Measurements from ENCODE around the gene CFDP1.

Gene CFDP1

GRCh38 chr16:75432828-75433731 lies at the start of gene CFDP1:
Gene CFDP1 (minus strand): TSS chr16:75433503. CDS start chr16:75433352, 151 bp downstream.
- Histone ChIP-seq H3K9me3 (ENCODE audit: control insufficient read depth, insufficient read depth, low read depth, low read length) (0 out of 2 replicates have a peak, but pooled peaks cover 4% of the 10 kb centered on the region), H3K27me3 (ENCODE audit: control insufficient read depth, insufficient read depth, low read length) (no peaks in the 10 kb centered on the region), H3K36me3 (ENCODE audit: control insufficient read depth, insufficient read depth, low read length) (no peaks in the 10 kb centered on the region; the same call in 1 of the 2 replicates), H3K27ac (ENCODE audit: low read depth, low read length) (peak within 1 kb of the TSS; percentile 80), H3K4me3 (ENCODE audit: low read depth, low read length) (peak within 1 kb of the TSS; percentile 87), H3K9ac (ENCODE audit: low read length) (peak within 1 kb of the TSS; percentile 85), H3K4me1 (ENCODE audit: control insufficient read depth, insufficient read depth, low read length) (peaks cover 4% of the 10 kb centered on the region; the same call in 1 of the 2 replicates)

GRCh38 chr16:75482434-75483205 lies 49.3 kb upstream of the CFDP1 start:
- Histone ChIP-seq H3K9me3 (ENCODE audit: control insufficient read depth, insufficient read depth, low read depth, low read length) (no peaks in the 10 kb centered on the region), H3K4me1 (ENCODE audit: control insufficient read depth, insufficient read depth, low read length) (no peaks in the 10 kb centered on the region), H3K9ac (ENCODE audit: low read length) (no peak overlapping the region), H3K4me3 (ENCODE audit: low read depth, low read length) (no peak overlapping the region), H3K36me3 (ENCODE audit: control insufficient read depth, insufficient read depth, low read length) (peaks cover 35% of the 10 kb centered on the region), H3K27ac (ENCODE audit: low read depth, low read length) (no peak overlapping the region), H3K27me3 (ENCODE audit: control insufficient read depth, insufficient read depth, low read length) (no peaks in the 10 kb centered on the region)

GRCh38 chr16:75481475-75481874 lies 48.2 kb upstream of the CFDP1 start:
- H3K4me1 ChIP-seq (ENCODE audit: control insufficient read depth, insufficient read depth, low read length) = peaks cover 5% of the 10 kb centered on the region
- no peak overlapping the region for H3K9ac ChIP-seq (ENCODE audit: low read length)
- no peak overlapping the region for H3K27ac ChIP-seq (ENCODE audit: low read depth, low read length)
- peaks cover 39% of the 10 kb centered on the region for H3K36me3 ChIP-seq (ENCODE audit: control insufficient read depth, insufficient read depth, low read length)
- no peaks in the 10 kb centered on the region for H3K27me3 ChIP-seq (ENCODE audit: control insufficient read depth, insufficient read depth, low read length)
- H3K4me3 ChIP-seq (ENCODE audit: low read depth, low read length) = no peak overlapping the region
- no peaks in the 10 kb centered on the region for H3K9me3 ChIP-seq (ENCODE audit: control insufficient read depth, insufficient read depth, low read depth, low read length)

GRCh38 chr16:75479421-75479990 lies 46.2 kb upstream of the CFDP1 start:
- H3K27me3 ChIP-seq (ENCODE audit: control insufficient read depth, insufficient read depth, low read length) = no peaks in the 10 kb centered on the region
- no peaks in the 10 kb centered on the region for H3K9me3 ChIP-seq (ENCODE audit: control insufficient read depth, insufficient read depth, low read depth, low read length)
- H3K9ac ChIP-seq (ENCODE audit: low read length) = no peak overlapping the region
- H3K27ac ChIP-seq (ENCODE audit: low read depth, low read length) = no peak overlapping the region
- no peak overlapping the region for H3K4me3 ChIP-seq (ENCODE audit: low read depth, low read length)
- H3K36me3 ChIP-seq (ENCODE audit: control insufficient read depth, insufficient read depth, low read length) = peaks cover 39% of the 10 kb centered on the region
- peaks cover 5% of the 10 kb centered on the region for H3K4me1 ChIP-seq (ENCODE audit: control insufficient read depth, insufficient read depth, low read length)

- H3K9ac ChIP-seq (ENCODE audit: low read length) = no peak overlapping the region
- no peak overlapping the region for H3K27ac ChIP-seq (ENCODE audit: low read depth, low read length)
- H3K4me1 ChIP-seq (ENCODE audit: control insufficient read depth, insufficient read depth, low read length) = peaks cover 5% of the 10 kb centered on the region
- no peaks in the 10 kb centered on the region for H3K27me3 ChIP-seq (ENCODE audit: control insufficient read depth, insufficient read depth, low read length)
- H3K4me3 ChIP-seq (ENCODE audit: low read depth, low read length) = no peak overlapping the region
- no peaks in the 10 kb centered on the region for H3K9me3 ChIP-seq (ENCODE audit: control insufficient read depth, insufficient read depth, low read depth, low read length)
- peaks cover 39% of the 10 kb centered on the region for H3K36me3 ChIP-seq (ENCODE audit: control insufficient read depth, insufficient read depth, low read length)
Measured at GRCh38 chr16:75478480-75479345, 45.4 kb upstream of the CFDP1 start.

- H3K36me3 ChIP-seq (ENCODE audit: control insufficient read depth, insufficient read depth, low read length) = peaks cover 36% of the 10 kb centered on the region
- no peak overlapping the region for H3K9ac ChIP-seq (ENCODE audit: low read length)
- peaks cover 3% of the 10 kb centered on the region; the same call in 1 of the 2 replicates for H3K9me3 ChIP-seq (ENCODE audit: control insufficient read depth, insufficient read depth, low read depth, low read length)
- no peak overlapping the region for H3K27ac ChIP-seq (ENCODE audit: low read depth, low read length)
- no peak overlapping the region for H3K4me3 ChIP-seq (ENCODE audit: low read depth, low read length)
- peaks cover 6% of the 10 kb centered on the region for H3K4me1 ChIP-seq (ENCODE audit: control insufficient read depth, insufficient read depth, low read length)
- H3K27me3 ChIP-seq (ENCODE audit: control insufficient read depth, insufficient read depth, low read length) = no peaks in the 10 kb centered on the region
Measured at GRCh38 chr16:75477680-75478473, 44.6 kb upstream of the CFDP1 start.

- peaks cover 35% of the 10 kb centered on the region for H3K36me3 ChIP-seq (ENCODE audit: control insufficient read depth, insufficient read depth, low read length)
- peaks cover 17% of the 10 kb centered on the region for H3K4me1 ChIP-seq (ENCODE audit: control insufficient read depth, insufficient read depth, low read length)
- H3K27ac ChIP-seq (ENCODE audit: low read depth, low read length) = no peak overlapping the region
- no peak overlapping the region for H3K4me3 ChIP-seq (ENCODE audit: low read depth, low read length)
- no peaks in the 10 kb centered on the region for H3K27me3 ChIP-seq (ENCODE audit: control insufficient read depth, insufficient read depth, low read length)
- H3K9ac ChIP-seq (ENCODE audit: low read length) = no peak overlapping the region
- H3K9me3 ChIP-seq (ENCODE audit: control insufficient read depth, insufficient read depth, low read depth, low read length) = peaks cover 4% of the 10 kb centered on the region; the same call in 1 of the 2 replicates
Measured at GRCh38 chr16:75476817-75477216, 43.5 kb upstream of the CFDP1 start.

GRCh38 chr16:75475420-75475847 lies 42.1 kb upstream of the CFDP1 start:
- H3K4me3 ChIP-seq (ENCODE audit: low read depth, low read length) = no peak overlapping the region
- H3K9ac ChIP-seq (ENCODE audit: low read length) = no peak overlapping the region
- H3K36me3 ChIP-seq (ENCODE audit: control insufficient read depth, insufficient read depth, low read length) = peaks cover 31% of the 10 kb centered on the region

GRCh38 chr16:75472908-75473877 lies 39.9 kb upstream of the CFDP1 start:
- H3K36me3 ChIP-seq (ENCODE audit: control insufficient read depth, insufficient read depth, low read length) = peaks cover 10% of the 10 kb centered on the region
- H3K4me3 ChIP-seq (ENCODE audit: low read depth, low read length) = no peak overlapping the region
- peaks cover 4% of the 10 kb centered on the region; the same call in 1 of the 2 replicates for H3K9me3 ChIP-seq (ENCODE audit: control insufficient read depth, insufficient read depth, low read depth, low read length)
- H3K27ac ChIP-seq (ENCODE audit: low read depth, low read length) = peak overlapping the region; percentile 82
- H3K9ac ChIP-seq (ENCODE audit: low read length) = no peak overlapping the region
- H3K27me3 ChIP-seq (ENCODE audit: control insufficient read depth, insufficient read depth, low read length) = no peaks in the 10 kb centered on the region
- H3K4me1 ChIP-seq (ENCODE audit: control insufficient read depth, insufficient read depth, low read length) = peaks cover 24% of the 10 kb centered on the region

More at GRCh38 chr16:75475420-75475847, 42.1 kb upstream of the CFDP1 start:
- H3K27me3 ChIP-seq (ENCODE audit: control insufficient read depth, insufficient read depth, low read length) = no peaks in the 10 kb centered on the region
- H3K27ac ChIP-seq (ENCODE audit: low read depth, low read length) = no peak overlapping the region
- peaks cover 24% of the 10 kb centered on the region for H3K4me1 ChIP-seq (ENCODE audit: control insufficient read depth, insufficient read depth, low read length)
- H3K9me3 ChIP-seq (ENCODE audit: control insufficient read depth, insufficient read depth, low read depth, low read length) = peaks cover 4% of the 10 kb centered on the region; the same call in 1 of the 2 replicates
